HepG2 (cell line): ENCODE data around the gene C2orf74. TPM values are rescaled to one million over a fixed set of nuclear protein-coding genes. Genes with fewer than 3 reads are reported as not detected.

ENCODE experiments used
- ERF ChIP-seq: IDR thresholded peaks from 2 replicates; pipeline ENCODE4 v1.6.1; 2018; ENCODE audit warnings: missing biosample characterization, missing genetic modification reagents
- NFKB2 ChIP-seq: sonication (generic); formaldehyde crosslinking; IDR thresholded peaks from 2 replicates; pipeline ENCODE4 v1.4.0; 2020; ENCODE audit warnings: missing genetic modification reagents, borderline replicate concordance
- PLRG1 ChIP-seq: fragments of 450-650 bp; conservative IDR thresholded peaks from 2 replicates; pipeline ENCODE4 v1.6.1; 2016
- POGZ ChIP-seq: sonication (generic); formaldehyde crosslinking; IDR thresholded peaks from 2 replicates; pipeline ENCODE4 v1.4.0; 2020; ENCODE audit warnings: mild to moderate bottlenecking, missing genetic modification reagents
- POLR2G ChIP-seq: fragments of 200-400 bp; formaldehyde crosslinking; IDR thresholded peaks from 2 replicates; pipeline ENCODE4 v1.6.1; 2018; ENCODE audit warnings: mild to moderate bottlenecking, low read depth, low read length, moderate library complexity
- ZNF101 ChIP-seq: sonication (generic); formaldehyde crosslinking; IDR thresholded peaks from 2 replicates; pipeline ENCODE4 v1.4.0; 2020; ENCODE audit warnings: mild to moderate bottlenecking, low read depth, missing genetic modification reagents, borderline replicate concordance
- ZNF121 ChIP-seq: sonication (generic); formaldehyde crosslinking; IDR thresholded peaks from 2 replicates; pipeline ENCODE4 v1.5.0; 2020; ENCODE audit warnings: mild to moderate bottlenecking, missing genetic modification reagents
- ZNF713 ChIP-seq: sonication (generic); formaldehyde crosslinking; IDR thresholded peaks from 2 replicates; pipeline ENCODE4 v1.4.0; 2020; ENCODE audit warnings: mild to moderate bottlenecking, missing genetic modification reagents
- ZNF841 ChIP-seq: sonication (generic); formaldehyde crosslinking; IDR thresholded peaks from 2 replicates; pipeline ENCODE4 v1.8.1; 2023; ENCODE audit warnings: missing genetic modification reagents, borderline replicate concordance
- ZSCAN30 ChIP-seq: sonication (generic); formaldehyde crosslinking; IDR thresholded peaks from 2 replicates; pipeline ENCODE4 v1.5.0; 2020; ENCODE audit warnings: mild to moderate bottlenecking, missing genetic modification reagents
- polyA plus RNA-seq, 8 experiments: library from polyadenylated mRNA; depleted of rRNA in 3 of 8; stranded (reverse) in 7 of 8; unstranded in 1 of 8; fragments of >200 nt; fragmentation: Illumina TruSeq in 4 of 8; extraction: Trizol in 4 of 8; gene quantifications; 2 replicates each; pipeline versions ENCODE4 v1.2.1 to v1.2.3, GENCODE V29; 2011 to 2016; ENCODE audit warnings: low read depth in 4 of 8, missing spikeins in 1 of 8, mixed read lengths in 1 of 8; ENCODE audit not compliant: insufficient read depth in 1 of 8
- total RNA-seq, 5 experiments: library from RNA; depleted of rRNA; stranded (reverse); fragments of >200 nt; fragmentation: Illumina TruSeq; extraction: Trizol; gene quantifications; 2 replicates each; pipeline ENCODE4 v1.2.3, GENCODE V29; 2016; ENCODE audit warnings: low read depth in 1 of 5
- TF ChIP-seq, protein P1 (sequence below): sonication (generic); formaldehyde crosslinking; IDR thresholded peaks from 2 replicates; pipeline ENCODE4 v1.5.0; 2020; ENCODE audit warnings: mild to moderate bottlenecking, missing genetic modification reagents
- TF ChIP-seq, protein P2 (sequence below): sonication (generic); formaldehyde crosslinking; IDR thresholded peaks from 2 replicates; pipeline ENCODE4 v1.4.0; 2020; ENCODE audit warnings: missing genetic modification reagents, low read depth, mild to moderate bottlenecking, borderline replicate concordance
- TF ChIP-seq, protein P3 (sequence below): sonication (generic); formaldehyde crosslinking; IDR thresholded peaks from 2 replicates; pipeline ENCODE4 v1.5.1; 2020; ENCODE audit warnings: missing genetic modification reagents, mild to moderate bottlenecking, borderline replicate concordance
- TF ChIP-seq, protein P4 (sequence below): sonication (generic); formaldehyde crosslinking; IDR thresholded peaks from 2 replicates; pipeline ENCODE4 v1.4.0; 2020; ENCODE audit warnings: missing genetic modification reagents
- TF ChIP-seq, protein P5 (sequence below): sonication (generic); formaldehyde crosslinking; IDR thresholded peaks from 2 replicates; pipeline ENCODE4 v1.4.0; 2020; ENCODE audit warnings: missing genetic modification reagents
- TF ChIP-seq, protein P6 (sequence below): sonication (generic); formaldehyde crosslinking; IDR thresholded peaks from 2 replicates; pipeline ENCODE4 v1.5.0; 2020; ENCODE audit warnings: mild to moderate bottlenecking, missing genetic modification reagents
- TF ChIP-seq, protein P7 (sequence below): sonication (generic); formaldehyde crosslinking; IDR thresholded peaks from 2 replicates; pipeline ENCODE4 v1.5.0; 2020; ENCODE audit warnings: mild to moderate bottlenecking, low read depth, missing genetic modification reagents, borderline replicate concordance

The C2orf74 gene
- total and polyA plus RNA-seq, 2 of the 13 experiments (the other 11 are each of a cell fraction or from before 2014, with no cell fraction given), result 10.6 to 13.8 TPM

DNA sequence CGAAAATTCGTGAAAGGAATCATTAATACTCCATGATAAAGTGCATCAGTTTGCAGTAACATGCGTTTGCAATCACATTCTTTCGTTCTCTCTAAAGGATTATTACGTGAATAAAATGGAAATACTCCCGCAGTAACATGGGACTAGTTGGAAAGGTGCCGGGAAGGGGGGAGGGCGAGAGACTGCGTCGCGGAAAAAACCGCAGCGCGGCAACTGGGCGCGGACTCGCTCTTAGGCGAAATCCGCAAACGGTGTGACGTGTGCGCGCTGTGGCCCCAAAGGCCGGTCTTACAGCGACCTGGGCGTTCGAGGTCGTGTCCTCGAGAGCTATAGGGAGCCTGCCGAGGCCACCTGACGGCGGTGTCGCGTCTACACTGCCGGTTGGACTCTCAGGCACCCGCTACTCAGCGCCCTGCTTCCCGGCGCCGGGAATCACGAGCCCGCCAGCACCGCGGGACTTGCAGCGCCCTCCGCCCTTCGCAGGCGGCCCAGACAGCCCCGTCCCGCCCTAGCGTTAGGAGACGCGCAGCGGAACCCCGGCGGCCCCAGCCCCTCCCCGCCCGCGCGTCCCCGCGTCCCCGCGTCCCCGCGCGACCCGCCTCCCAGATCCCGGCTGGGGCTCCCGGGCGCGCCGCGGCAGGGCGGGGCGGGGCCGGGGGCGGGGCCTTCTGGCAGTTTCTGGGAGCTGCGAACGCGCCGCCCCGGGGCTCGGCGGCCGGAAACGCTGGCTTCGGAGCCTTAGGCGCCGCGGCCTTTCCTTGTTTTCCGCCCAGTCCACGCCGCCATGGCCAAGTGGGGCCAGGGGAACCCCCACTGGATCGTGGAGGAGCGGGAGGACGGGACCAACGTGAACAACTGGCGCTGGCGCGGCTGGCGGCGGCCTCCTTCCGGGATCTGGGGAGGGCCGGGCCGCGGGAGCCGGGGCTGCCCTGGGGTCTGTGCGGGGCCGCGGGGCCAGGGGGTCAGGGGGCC is 15.1 kb downstream of the C2orf74 start (continued):
- TF ChIP-seq, protein P1, sequence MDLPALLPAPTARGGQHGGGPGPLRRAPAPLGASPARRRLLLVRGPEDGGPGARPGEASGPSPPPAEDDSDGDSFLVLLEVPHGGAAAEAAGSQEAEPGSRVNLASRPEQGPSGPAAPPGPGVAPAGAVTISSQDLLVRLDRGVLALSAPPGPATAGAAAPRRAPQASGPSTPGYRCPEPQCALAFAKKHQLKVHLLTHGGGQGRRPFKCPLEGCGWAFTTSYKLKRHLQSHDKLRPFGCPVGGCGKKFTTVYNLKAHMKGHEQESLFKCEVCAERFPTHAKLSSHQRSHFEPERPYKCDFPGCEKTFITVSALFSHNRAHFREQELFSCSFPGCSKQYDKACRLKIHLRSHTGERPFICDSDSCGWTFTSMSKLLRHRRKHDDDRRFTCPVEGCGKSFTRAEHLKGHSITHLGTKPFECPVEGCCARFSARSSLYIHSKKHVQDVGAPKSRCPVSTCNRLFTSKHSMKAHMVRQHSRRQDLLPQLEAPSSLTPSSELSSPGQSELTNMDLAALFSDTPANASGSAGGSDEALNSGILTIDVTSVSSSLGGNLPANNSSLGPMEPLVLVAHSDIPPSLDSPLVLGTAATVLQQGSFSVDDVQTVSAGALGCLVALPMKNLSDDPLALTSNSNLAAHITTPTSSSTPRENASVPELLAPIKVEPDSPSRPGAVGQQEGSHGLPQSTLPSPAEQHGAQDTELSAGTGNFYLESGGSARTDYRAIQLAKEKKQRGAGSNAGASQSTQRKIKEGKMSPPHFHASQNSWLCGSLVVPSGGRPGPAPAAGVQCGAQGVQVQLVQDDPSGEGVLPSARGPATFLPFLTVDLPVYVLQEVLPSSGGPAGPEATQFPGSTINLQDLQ (CRISPR knock-in tag), result peak; percentile 96
- TF ChIP-seq, protein P2, sequence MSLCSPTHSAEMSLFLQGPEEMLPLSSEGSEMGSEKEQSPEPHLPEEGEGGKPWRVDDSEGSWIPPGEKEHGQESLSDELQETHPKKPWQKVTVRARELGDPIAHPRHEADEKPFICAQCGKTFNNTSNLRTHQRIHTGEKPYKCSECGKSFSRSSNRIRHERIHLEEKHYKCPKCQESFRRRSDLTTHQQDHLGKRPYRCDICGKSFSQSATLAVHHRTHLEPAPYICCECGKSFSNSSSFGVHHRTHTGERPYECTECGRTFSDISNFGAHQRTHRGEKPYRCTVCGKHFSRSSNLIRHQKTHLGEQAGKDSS (CRISPR knock-in tag), result peak; percentile 84; the same call in 1 of the 2 replicates
- TF ChIP-seq, protein P3, sequence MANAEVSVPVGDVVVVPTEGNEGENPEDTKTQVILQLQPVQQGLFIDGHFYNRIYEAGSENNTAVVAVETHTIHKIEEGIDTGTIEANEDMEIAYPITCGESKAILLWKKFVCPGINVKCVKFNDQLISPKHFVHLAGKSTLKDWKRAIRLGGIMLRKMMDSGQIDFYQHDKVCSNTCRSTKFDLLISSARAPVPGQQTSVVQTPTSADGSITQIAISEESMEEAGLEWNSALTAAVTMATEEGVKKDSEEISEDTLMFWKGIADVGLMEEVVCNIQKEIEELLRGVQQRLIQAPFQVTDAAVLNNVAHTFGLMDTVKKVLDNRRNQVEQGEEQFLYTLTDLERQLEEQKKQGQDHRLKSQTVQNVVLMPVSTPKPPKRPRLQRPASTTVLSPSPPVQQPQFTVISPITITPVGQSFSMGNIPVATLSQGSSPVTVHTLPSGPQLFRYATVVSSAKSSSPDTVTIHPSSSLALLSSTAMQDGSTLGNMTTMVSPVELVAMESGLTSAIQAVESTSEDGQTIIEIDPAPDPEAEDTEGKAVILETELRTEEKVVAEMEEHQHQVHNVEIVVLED (CRISPR knock-in tag), result peak; percentile 81
- TF ChIP-seq, protein P4, sequence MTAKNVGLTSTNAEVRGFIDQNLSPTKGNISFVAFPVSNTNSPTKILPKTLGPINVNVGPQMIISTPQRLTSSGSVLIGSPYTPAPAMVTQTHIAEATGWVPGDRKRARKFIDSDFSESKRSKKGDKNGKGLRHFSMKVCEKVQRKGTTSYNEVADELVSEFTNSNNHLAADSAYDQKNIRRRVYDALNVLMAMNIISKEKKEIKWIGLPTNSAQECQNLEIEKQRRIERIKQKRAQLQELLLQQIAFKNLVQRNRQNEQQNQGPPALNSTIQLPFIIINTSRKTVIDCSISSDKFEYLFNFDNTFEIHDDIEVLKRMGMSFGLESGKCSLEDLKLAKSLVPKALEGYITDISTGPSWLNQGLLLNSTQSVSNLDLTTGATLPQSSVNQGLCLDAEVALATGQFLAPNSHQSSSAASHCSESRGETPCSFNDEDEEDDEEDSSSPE (CRISPR knock-in tag), result peak; percentile 95
- peak; percentile 85 for TF ChIP-seq ERF (CRISPR knock-in tag)
- TF ChIP-seq ZNF101 (CRISPR knock-in tag), result peak; percentile 42; the same call in 1 of the 2 replicates
- peak; percentile 96 for TF ChIP-seq POLR2G
- TF ChIP-seq ZNF121 (CRISPR knock-in tag), result peak; percentile 95
- no peak; the same call in 1 of the 2 replicates for TF ChIP-seq ZNF841 (CRISPR knock-in tag)
- TF ChIP-seq, protein P5, sequence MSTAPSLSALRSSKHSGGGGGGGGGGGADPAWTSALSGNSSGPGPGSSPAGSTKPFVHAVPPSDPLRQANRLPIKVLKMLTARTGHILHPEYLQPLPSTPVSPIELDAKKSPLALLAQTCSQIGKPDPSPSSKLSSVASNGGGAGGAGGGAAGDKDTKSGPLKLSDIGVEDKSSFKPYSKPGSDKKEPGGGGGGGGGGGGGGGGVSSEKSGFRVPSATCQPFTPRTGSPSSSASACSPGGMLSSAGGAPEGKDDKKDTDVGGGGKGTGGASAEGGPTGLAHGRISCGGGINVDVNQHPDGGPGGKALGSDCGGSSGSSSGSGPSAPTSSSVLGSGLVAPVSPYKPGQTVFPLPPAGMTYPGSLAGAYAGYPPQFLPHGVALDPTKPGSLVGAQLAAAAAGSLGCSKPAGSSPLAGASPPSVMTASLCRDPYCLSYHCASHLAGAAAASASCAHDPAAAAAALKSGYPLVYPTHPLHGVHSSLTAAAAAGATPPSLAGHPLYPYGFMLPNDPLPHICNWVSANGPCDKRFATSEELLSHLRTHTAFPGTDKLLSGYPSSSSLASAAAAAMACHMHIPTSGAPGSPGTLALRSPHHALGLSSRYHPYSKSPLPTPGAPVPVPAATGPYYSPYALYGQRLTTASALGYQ (CRISPR knock-in tag), result peak; percentile 23; the same call in 1 of the 2 replicates
- TF ChIP-seq, protein P6, sequence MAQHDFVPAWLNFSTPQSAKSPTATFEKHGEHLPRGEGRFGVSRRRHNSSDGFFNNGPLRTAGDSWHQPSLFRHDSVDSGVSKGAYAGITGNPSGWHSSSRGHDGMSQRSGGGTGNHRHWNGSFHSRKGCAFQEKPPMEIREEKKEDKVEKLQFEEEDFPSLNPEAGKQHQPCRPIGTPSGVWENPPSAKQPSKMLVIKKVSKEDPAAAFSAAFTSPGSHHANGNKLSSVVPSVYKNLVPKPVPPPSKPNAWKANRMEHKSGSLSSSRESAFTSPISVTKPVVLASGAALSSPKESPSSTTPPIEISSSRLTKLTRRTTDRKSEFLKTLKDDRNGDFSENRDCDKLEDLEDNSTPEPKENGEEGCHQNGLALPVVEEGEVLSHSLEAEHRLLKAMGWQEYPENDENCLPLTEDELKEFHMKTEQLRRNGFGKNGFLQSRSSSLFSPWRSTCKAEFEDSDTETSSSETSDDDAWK (CRISPR knock-in tag), result no peak
- no peak for TF ChIP-seq ZNF713 (CRISPR knock-in tag)
- TF ChIP-seq, protein P7, sequence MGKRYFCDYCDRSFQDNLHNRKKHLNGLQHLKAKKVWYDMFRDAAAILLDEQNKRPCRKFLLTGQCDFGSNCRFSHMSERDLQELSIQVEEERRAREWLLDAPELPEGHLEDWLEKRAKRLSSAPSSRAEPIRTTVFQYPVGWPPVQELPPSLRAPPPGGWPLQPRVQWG, result no peak
- TF ChIP-seq POGZ (CRISPR knock-in tag), result peak; percentile 86
- TF ChIP-seq NFKB2 (CRISPR knock-in tag), result peak; percentile 90; the same call in 1 of the 2 replicates
- peak; percentile 69; the same call in 1 of the 2 replicates for TF ChIP-seq ZSCAN30 (CRISPR knock-in tag)
- TF ChIP-seq PLRG1, result no peak
